HFFc6 (cell line): ENCODE data around the gene NRP1. TPM values are rescaled to one million over a fixed set of nuclear protein-coding genes. Genes with fewer than 3 reads are reported as not detected.
A peak's percentile ranks its signal among the peaks of the same experiment; 100 is the strongest.
"Not testable (repeated sequence)": the region's sequence is repeated elsewhere in the genome, so short reads cannot be mapped to it uniquely, and the experiment has no call there.

ENCODE experiments used
- DNase-seq: peaks from one replicate; pipeline ENCODE4 v3.0.0-alpha.2; 2018
- H3K27ac Mint-ChIP-seq: 2 replicates; pipeline ENCODE4 v1.8.0; 2020; ENCODE audit warnings: mild to moderate bottlenecking, mixed read lengths
- H3K27me3 Mint-ChIP-seq: 2 replicates; pipeline ENCODE4 v1.8.0; 2021; ENCODE audit warnings: mild to moderate bottlenecking, moderate library complexity, mixed read lengths; ENCODE audit not compliant: insufficient read depth
- H3K36me3 Mint-ChIP-seq: 2 replicates; pipeline ENCODE4 v1.8.0; 2021; ENCODE audit warnings: low read depth, mixed read lengths
- H3K4me1 Mint-ChIP-seq: 2 replicates; pipeline ENCODE4 v1.8.0; 2020; ENCODE audit warnings: low read depth, mixed read lengths
- H3K4me3 Mint-ChIP-seq: 2 replicates; pipeline ENCODE4 v1.8.0; 2020; ENCODE audit warnings: mild to moderate bottlenecking, moderate library complexity, mixed read lengths
- H3K9me3 Mint-ChIP-seq: 2 replicates; pipeline ENCODE4 v1.8.0; 2020; ENCODE audit warnings: mild to moderate bottlenecking, mixed read lengths
- total RNA-seq, 6 experiments: library from RNA; stranded (reverse); fragmentation: NEBNext Ultra II Directional; extraction: Animal tissue kit (Norgen Biotek cat#: 25700); gene quantifications; 2 replicates in 1 of 6; 3 replicates in 5 of 6; pipeline ENCODE4 v1.2.3, GENCODE V29; 2021
- TF ChIP-seq, protein P1 (sequence below): fragments of 200-600 bp; sonication (generic); IDR thresholded peaks from 2 replicates; pipeline ENCODE4 v1.5.0; 2021; ENCODE audit warnings: antibody characterized with exemption, mild to moderate bottlenecking

NRP1 gene
- total RNA-seq, 6 experiments from 2014 or later: 136 to 164 (median 147) TPM

DNA sequence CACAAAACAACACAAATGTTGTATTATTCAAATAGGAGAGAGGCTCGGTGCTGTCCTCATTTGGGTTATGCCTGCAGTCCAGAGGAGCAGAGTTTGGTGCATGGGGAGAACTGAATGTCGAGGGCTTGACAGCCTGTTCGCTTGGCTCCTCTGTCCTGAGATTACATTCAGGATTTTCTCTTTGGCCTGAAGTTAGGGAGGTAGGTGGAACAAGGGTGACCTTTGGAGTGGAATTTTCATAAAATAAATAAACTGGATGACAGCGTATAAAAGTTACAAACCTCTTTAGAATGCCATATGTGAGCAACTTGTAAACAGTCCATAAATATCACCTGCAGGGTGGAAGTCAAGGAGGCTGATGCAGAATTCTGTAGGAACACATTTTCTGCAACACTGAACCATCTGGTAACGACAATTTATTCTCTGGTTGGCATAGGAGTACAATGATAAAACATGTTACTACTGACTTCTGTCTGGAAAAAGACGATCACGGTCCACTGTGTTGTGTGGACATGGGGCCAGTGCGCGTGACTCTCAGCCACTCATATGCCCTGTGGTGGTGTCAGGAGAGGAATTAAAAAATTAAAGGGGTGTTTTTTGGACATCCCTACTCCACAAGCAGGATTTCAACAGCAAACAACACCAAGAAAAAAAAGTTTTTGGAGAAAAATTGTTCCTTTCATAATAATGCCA lies 33.2 kb downstream of the NRP1 start:
- no peaks in the 10 kb centered on the region for H3K9me3 Mint-ChIP-seq
- peaks cover 79% of the 10 kb centered on the region for H3K4me1 Mint-ChIP-seq
- peaks cover 71% of the 10 kb centered on the region for H3K36me3 Mint-ChIP-seq
- no peak for DNase-seq
- peaks cover 3% of the 10 kb centered on the region for H3K27me3 Mint-ChIP-seq
- H3K4me3 Mint-ChIP-seq: no peak overlapping the region
- H3K27ac Mint-ChIP-seq: no peak overlapping the region
- TF ChIP-seq, protein P1, sequence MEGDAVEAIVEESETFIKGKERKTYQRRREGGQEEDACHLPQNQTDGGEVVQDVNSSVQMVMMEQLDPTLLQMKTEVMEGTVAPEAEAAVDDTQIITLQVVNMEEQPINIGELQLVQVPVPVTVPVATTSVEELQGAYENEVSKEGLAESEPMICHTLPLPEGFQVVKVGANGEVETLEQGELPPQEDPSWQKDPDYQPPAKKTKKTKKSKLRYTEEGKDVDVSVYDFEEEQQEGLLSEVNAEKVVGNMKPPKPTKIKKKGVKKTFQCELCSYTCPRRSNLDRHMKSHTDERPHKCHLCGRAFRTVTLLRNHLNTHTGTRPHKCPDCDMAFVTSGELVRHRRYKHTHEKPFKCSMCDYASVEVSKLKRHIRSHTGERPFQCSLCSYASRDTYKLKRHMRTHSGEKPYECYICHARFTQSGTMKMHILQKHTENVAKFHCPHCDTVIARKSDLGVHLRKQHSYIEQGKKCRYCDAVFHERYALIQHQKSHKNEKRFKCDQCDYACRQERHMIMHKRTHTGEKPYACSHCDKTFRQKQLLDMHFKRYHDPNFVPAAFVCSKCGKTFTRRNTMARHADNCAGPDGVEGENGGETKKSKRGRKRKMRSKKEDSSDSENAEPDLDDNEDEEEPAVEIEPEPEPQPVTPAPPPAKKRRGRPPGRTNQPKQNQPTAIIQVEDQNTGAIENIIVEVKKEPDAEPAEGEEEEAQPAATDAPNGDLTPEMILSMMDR: no peak

DNA sequence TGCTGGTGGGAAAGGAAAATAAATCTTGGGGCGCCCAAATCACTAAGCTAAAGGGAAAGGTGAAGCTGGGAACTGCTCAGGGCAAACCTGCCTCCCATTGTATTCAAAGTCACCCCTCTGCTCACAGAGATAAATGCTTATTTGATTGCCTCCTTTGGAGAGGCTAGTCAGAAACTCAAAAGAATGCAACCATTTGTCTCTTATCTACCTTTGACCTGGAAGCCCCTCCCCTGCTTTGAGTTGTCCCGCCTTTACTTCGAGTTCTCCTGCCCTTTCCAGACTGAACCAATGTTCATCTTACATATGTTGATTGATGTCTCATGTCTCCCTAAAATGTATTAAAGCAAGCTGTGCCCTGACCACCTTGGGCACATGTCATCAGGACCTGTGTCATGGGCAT lies 33.9 kb downstream of the NRP1 start:
- not testable (repeated sequence) for H3K27me3 Mint-ChIP-seq, H3K4me3 Mint-ChIP-seq, DNase-seq, H3K9me3 Mint-ChIP-seq
- Mint-ChIP-seq H3K27ac (0 out of 2 replicates have a peak overlapping the region, but pooled peaks have one; percentile 17), H3K4me1 (peaks cover 82% of the 10 kb centered on the region), H3K36me3 (peaks cover 73% of the 10 kb centered on the region)

- Mint-ChIP-seq H3K27ac (peak overlapping the region; percentile 32), H3K4me1 (peaks cover 73% of the 10 kb centered on the region)
- DNase-seq: no peak
Observed at GRCh38 chr10:33298893-33299292, 35.6 kb downstream of the NRP1 start.

DNA sequence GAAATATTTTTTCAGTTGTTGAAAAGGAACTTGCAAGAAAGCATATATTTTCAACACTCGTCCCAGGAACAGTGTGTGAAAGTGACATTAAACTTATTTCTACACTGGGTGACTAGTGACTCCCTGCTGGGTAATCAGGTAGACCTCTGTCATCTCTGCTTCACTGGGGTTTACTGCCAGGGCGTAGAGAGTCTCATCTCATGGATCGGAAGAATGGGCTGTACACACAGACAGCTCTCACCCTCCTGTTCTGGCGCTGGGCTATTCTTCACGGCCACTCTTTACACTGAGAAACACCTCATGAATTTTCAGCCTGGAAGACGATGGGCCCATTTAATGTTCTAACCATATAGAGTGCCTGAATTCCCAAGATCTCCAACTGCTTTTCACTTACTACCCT lies 36.4 kb downstream of the NRP1 start:
- Mint-ChIP-seq H3K27ac (peak overlapping the region; percentile 32; the same call in 1 of the 2 replicates), H3K27me3 (peaks cover 5% of the 10 kb centered on the region), H3K9me3 (no peaks in the 10 kb centered on the region), H3K4me3 (no peak overlapping the region), H3K36me3 (peaks cover 62% of the 10 kb centered on the region), H3K4me1 (peaks cover 73% of the 10 kb centered on the region)
- DNase-seq: no peak
- TF ChIP-seq, protein P1: no peak

More at GRCh38 chr10:33298893-33299292, 35.6 kb downstream of the NRP1 start:
- no peaks in the 10 kb centered on the region for H3K9me3 Mint-ChIP-seq
- H3K36me3 Mint-ChIP-seq: peaks cover 62% of the 10 kb centered on the region
- no peak overlapping the region for H3K4me3 Mint-ChIP-seq
- peaks cover 5% of the 10 kb centered on the region for H3K27me3 Mint-ChIP-seq
- TF ChIP-seq, protein P1: no peak

DNA sequence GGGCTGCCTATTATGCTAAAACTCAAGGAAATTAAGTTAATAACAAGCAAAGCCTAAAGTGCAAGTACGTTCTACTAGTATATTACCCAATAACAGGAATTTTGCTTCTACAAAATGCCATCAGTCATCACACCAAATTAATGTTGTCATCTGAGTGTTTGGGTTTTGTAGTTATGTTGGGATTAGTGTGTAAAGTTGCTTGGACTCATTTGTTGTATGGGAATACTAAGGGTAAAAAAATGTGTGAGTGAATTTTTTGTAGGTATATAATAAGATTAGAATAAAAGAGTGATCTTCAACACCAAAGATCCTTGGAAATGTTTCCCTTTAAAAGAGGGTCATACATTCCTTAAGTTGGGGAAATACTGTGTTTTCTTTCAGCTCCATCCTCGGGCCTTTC lies 38.6 kb downstream of the NRP1 start:
- Mint-ChIP-seq H3K4me3 (no peak overlapping the region), H3K36me3 (peaks cover 45% of the 10 kb centered on the region), H3K9me3 (no peaks in the 10 kb centered on the region), H3K27ac (peak overlapping the region; percentile 69), H3K4me1 (peaks cover 75% of the 10 kb centered on the region), H3K27me3 (peaks cover 4% of the 10 kb centered on the region)
- TF ChIP-seq, protein P1: no peak
- DNase-seq: no peak

DNA sequence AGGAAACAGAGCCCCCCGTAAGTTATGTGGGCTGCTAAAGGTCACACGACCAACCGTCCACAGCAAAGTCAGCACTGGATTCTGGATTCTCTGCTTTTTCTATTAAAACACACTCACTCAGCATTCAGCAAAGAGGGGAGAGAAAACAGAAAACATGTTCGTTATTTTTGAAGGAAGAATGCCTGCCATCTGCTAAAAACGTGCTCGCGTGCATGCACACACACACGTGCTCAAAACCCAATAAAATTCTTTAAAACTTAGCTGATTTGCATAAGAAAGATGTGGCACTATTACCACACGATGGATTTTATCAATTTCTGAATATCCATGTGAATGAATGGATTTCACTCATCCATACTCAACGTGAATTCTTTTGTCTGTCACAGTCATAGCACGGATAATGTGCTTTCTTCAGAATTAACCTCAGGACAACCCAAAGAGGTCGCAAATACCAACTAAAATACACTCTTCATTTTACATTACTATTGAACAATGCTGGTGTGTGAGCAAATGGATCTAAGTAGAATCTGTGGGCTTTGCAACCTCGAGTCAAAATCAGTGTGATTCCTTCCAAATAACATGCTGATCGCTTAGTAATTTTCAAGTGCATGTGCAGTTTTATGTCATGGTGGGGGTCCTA lies 40.8 kb downstream of the NRP1 start:
- no peak for DNase-seq
- Mint-ChIP-seq H3K27ac (peak overlapping the region; percentile 63), H3K4me3 (no peak overlapping the region), H3K27me3 (peaks cover 2% of the 10 kb centered on the region), H3K36me3 (peaks cover 45% of the 10 kb centered on the region), H3K4me1 (peaks cover 75% of the 10 kb centered on the region), H3K9me3 (no peaks in the 10 kb centered on the region)
- TF ChIP-seq, protein P1: no peak
